ENCODE results near the gene NACAD. TPM values are rescaled to one million over a fixed set of nuclear protein-coding genes. Genes with fewer than 3 reads are reported as not detected.

The NACAD gene
- polyA plus RNA-seq, 2 of the 4 experiments (the other 2 are of a cell fraction): 0.03 to 0.43 TPM

- ATAC-seq: no peak
- ChIA-PET POLR2A (no interaction called here), CTCF (no interaction called here)
- 91% methylated on average over 5 of the region's 5 CpGs for WGBS (ENCODE audit: missing lambda C conversion rate)
- no peaks in the 10 kb centered on the region for H3K9me3 ChIP-seq
- H3K4me1 ChIP-seq: 0 out of 3 replicates have a peak, but pooled peaks cover 4% of the 10 kb centered on the region
- no peak for DNase-seq (ENCODE audit: low read depth in 1 of 2, low spot score in 1 of 2)
- no peak overlapping the region for H3K4me2 ChIP-seq
- FAIRE-seq: no peak
- no peak overlapping the region for H3K4me3 ChIP-seq
- no peak overlapping the region for H3K27ac ChIP-seq
- TF ChIP-seq HOXB13 (CRISPR knock-in tag; IDR thresholded peaks at IDR 0.05; ENCODE audit: low read depth) (no peak), BHLHE40 (IDR thresholded peaks at IDR 0.05; ENCODE audit: low read depth, low read length) (no peak), ESRRA (IDR thresholded peaks at IDR 0.05; ENCODE audit: borderline replicate concordance, low read length) (no peak), KDM5A (IDR thresholded peaks at IDR 0.05) (no peak), MAFK (IDR thresholded peaks at IDR 0.05; ENCODE audit: partially characterized antibody) (no peak), HOXB5 (CRISPR knock-in tag; IDR thresholded peaks at IDR 0.05) (no peak), RFX5 (IDR thresholded peaks at IDR 0.05) (no peak), CTCF (IDR thresholded peaks at IDR 0.05) (no peak), NFE2L2 (conservative IDR thresholded peaks at IDR 0.05; ENCODE audit: low read length) (no peak)
- TF ChIP-seq, protein P1, sequence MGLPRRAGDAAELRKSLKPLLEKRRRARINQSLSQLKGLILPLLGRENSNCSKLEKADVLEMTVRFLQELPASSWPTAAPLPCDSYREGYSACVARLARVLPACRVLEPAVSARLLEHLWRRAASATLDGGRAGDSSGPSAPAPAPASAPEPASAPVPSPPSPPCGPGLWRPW (IDR thresholded peaks at IDR 0.05): no peak
These were observed 49.7 kb downstream of the NACAD start for GRCh38 chr7:45039106-45039505.

- Histone ChIP-seq H3K4me2 (no peak overlapping the region), H3K4me1 (peaks cover 14% of the 10 kb centered on the region; the same call in 1 of the 3 replicates), H3K4me3 (no peak overlapping the region), H3K27ac (no peak overlapping the region), H3K9me3 (no peaks in the 10 kb centered on the region)
- DNase-seq (ENCODE audit: low read depth in 1 of 2, low spot score in 1 of 2): no peak
- TF ChIP-seq, protein P2, sequence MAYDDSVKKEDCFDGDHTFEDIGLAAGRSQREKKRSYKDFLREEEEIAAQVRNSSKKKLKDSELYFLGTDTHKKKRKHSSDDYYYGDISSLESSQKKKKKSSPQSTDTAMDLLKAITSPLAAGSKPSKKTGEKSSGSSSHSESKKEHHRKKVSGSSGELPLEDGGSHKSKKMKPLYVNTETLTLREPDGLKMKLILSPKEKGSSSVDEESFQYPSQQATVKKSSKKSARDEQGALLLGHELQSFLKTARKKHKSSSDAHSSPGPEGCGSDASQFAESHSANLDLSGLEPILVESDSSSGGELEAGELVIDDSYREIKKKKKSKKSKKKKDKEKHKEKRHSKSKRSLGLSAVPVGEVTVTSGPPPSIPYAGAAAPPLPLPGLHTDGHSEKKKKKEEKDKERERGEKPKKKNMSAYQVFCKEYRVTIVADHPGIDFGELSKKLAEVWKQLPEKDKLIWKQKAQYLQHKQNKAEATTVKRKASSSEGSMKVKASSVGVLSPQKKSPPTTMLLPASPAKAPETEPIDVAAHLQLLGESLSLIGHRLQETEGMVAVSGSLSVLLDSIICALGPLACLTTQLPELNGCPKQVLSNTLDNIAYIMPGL (CRISPR knock-in tag; IDR thresholded peaks at IDR 0.05; ENCODE audit: borderline replicate concordance): no peak
- TF ChIP-seq RAD21 (conservative IDR thresholded peaks at IDR 0.05 in 1 of 2, IDR thresholded peaks at IDR 0.05 in 1 of 2) (no peak), JUN (IDR thresholded peaks at IDR 0.05) (no peak), CBX8 (IDR thresholded peaks at IDR 0.05) (no peak), CHD2 (IDR thresholded peaks at IDR 0.05; ENCODE audit: low read length, partially characterized antibody) (no peak), MYC (IDR thresholded peaks at IDR 0.05; ENCODE audit: borderline replicate concordance, low read length) (no peak), HDAC2 (IDR thresholded peaks at IDR 0.05) (no peak), GATA3 (IDR thresholded peaks at IDR 0.05; ENCODE audit: borderline replicate concordance) (no peak), POLR2A (IDR thresholded peaks at IDR 0.05; ENCODE audit: low read length) (no peak), BHLHE40 (IDR thresholded peaks at IDR 0.05; ENCODE audit: low read depth, low read length) (no peak)
- TF ChIP-seq, protein P1 (IDR thresholded peaks at IDR 0.05): no peak
- TF ChIP-seq, protein P3, sequence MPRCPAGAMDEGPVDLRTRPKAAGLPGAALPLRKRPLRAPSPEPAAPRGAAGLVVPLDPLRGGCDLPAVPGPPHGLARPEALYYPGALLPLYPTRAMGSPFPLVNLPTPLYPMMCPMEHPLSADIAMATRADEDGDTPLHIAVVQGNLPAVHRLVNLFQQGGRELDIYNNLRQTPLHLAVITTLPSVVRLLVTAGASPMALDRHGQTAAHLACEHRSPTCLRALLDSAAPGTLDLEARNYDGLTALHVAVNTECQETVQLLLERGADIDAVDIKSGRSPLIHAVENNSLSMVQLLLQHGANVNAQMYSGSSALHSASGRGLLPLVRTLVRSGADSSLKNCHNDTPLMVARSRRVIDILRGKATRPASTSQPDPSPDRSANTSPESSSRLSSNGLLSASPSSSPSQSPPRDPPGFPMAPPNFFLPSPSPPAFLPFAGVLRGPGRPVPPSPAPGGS (IDR thresholded peaks at IDR 0.05): no peak
- CTCF ChIA-PET: no interaction called here
- no peak for ATAC-seq
- FAIRE-seq: no peak
- POLR2A ChIA-PET: no interaction called here
- WGBS (ENCODE audit: missing lambda C conversion rate): 89% methylated on average over 5 of the region's 5 CpGs
These were observed 50.9 kb downstream of the NACAD start for GRCh38 chr7:45037876-45038275.
